T47D (cell line): ENCODE measurements around the gene SLC24A1.
A peak's percentile ranks its signal among the peaks of the same experiment; 100 is the strongest.

Source experiments
- DNase-seq, 2 experiments: peaks; one replicate each; pipeline versions ENCODE4 v3.0.0 to v3.0.0-alpha.2; 2011 to 2012; ENCODE audit warnings: low read depth in 1 of 2, low spot score in 1 of 2
- JUND ChIP-seq: IDR thresholded peaks from 2 replicates; pipeline ENCODE4 v1.6.1; 2012; ENCODE audit warnings: low read depth
- in situ Hi-C: cut with HindIII; loops from 2 replicates; pipeline ENCODE4 v1.10.0; 2016; ENCODE audit warnings: low sequenced_read_pairs, low pct_unique_long_range_greater_than_20kb

Gene SLC24A1

DNA sequence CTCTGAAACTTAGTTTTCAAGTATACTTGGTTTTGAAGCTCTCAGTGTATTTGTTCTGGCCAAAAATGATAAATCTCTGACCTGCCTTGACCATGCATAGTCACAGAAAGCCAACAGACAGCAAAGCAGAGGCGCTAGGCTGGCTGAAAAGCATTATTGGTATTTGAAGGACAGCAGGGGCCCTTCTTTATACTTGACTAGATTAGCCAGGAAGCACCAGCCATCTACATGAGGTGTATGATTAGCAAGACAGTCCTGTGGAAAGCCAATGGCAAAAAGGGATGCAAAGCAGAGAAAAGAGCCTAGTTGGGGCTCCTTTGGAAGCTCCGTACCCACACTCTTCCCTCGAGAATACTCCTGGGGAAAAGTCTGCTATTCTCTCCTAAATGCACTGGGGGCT, 7.8 kb downstream of the SLC24A1 start:
- in situ Hi-C loops: no loop called here

DNA sequence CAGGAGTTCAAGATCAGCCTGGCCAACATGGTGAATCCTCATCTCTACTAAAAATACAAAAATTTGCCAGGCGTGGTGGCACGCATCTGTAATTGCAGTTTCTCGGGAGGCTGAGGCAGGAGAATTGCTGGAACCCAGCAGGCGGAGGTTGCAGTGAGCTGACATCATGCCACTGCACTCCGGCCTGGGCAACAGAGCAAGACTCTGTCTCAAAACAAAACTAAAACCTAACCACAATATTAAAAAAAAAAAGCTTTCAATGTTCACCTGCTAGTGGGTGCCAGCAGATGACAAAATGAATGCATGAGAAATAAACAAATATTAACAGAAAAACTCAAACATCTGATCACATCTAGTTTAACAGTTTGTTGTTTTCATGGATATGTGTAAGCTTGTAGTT, 9.0 kb downstream of the SLC24A1 start:
- in situ Hi-C loops: no loop called here
- no peak for TF ChIP-seq JUND
- DNase-seq: no peak

More for the DNA sequence above, 7.8 kb downstream of the SLC24A1 start:
- no peak for TF ChIP-seq JUND
- DNase-seq: no peak

- in situ Hi-C loops: no loop called here
- no peak for TF ChIP-seq JUND
- DNase-seq: no peak
These were observed 9.8 kb downstream of the SLC24A1 start for GRCh38 chr15:65631503-65631902.

GRCh38 chr15:65632780-65633375, 11.1 kb downstream of the SLC24A1 start:
- TF ChIP-seq JUND: no peak
- in situ Hi-C loops: no loop called here
- no peak for DNase-seq

DNA sequence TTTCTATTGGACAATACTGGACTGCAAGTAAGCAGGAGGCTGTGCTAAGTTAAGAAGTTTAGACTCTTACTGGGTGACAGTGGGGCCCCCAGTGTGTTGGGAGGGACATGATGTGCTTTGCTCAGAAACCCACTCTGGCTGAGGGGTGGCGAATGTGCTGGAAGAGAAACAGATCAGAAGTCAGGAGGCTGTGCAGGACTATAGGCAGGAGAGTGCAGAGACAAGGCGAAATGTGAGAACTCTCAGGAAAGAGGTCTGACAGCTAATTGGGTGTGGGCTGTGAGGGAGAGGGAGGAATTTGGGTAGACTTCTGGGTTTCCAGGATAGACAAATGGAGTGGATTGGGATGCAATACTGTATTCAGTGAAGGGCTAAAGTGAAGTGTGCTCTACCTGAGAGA, 12.0 kb downstream of the SLC24A1 start:
- no peak for DNase-seq
- TF ChIP-seq JUND: no peak
- in situ Hi-C loops: no loop called here

GRCh38 chr15:65634356-65634755, 12.6 kb downstream of the SLC24A1 start:
- in situ Hi-C loops: no loop called here
- TF ChIP-seq JUND: no peak
- no peak for DNase-seq

DNA sequence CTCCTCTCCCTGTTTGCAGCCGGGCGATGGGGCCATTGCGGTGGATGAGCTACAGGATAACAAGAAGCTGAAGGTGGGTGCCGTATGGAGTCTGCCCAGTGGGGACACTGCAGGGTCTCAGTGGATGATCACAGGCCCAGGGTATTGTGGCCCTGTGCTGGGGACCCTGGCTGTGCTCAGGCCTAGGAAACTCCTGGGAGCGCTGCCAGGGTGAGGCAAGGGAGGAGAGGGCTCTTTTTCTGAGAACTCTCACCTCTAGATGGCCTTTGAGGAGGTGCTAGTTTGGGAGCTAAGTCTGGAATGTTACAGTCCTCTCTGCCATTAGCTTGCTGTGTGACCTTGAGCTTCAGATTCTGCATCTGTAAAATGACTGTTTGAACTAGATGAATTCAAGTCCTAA, 16.4 kb downstream of the SLC24A1 start:
- in situ Hi-C loops: no loop called here
- no peak for TF ChIP-seq JUND
- no peak for DNase-seq

DNA sequence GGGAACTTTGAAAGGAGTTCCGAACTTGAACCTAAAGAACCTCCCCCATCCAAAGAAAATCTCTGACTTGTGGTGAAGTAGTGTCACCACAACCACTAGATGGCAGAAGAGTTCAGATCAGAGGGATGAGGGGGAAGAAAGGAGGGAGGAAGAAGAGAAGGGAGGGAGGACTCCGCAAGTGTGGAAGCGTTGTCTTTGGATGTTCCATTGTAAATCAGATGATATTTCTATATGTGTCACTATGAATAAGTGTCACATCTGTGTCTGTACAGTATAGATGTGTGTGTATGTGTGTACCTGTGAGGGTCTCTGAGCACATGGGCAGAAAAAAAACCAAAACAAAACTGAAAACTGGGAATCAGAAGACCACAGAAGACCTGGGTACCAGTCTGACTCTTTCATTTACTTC, 16.9 kb downstream of the SLC24A1 start:
- peak; percentile 64 to 89 for DNase-seq
- no peak for TF ChIP-seq JUND
- in situ Hi-C loops: no loop called here

- TF ChIP-seq JUND: no peak
- in situ Hi-C loops: no loop called here
- DNase-seq: no peak
These were observed 17.8 kb downstream of the SLC24A1 start for GRCh38 chr15:65639509-65639908.

DNA sequence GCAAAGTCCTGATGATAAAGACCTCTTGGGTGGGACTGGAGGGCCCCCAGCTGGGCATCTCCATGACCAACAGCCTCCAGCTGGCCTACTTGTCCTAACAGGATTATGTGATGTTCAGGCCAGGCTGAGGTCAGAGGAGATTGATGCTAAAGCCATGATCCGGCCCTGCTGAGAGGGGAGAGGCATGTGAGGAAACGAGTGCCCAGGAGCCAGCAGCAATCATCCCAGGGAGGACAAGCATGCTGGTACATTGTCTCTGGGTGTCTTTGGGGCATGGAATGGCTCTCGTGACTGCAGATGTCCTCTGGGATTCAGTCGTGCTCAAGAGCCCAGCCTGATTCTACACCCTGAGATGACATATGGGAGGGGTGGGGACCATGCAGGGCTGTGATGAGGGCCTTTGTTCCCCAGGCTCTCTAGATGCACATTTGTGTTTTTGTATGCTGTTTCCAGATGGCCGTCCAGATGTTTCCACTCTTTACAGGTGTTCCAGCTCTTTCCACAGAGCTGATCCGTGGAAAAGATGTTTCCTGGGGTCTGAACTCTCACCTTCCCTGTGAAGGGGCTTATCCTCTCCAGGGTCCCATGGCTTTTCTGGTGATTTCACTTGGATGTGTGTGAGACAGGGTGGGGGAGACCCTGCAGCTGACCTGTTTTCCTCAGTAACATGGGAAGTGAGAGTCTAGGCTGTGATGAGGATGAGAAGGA, 20.2 kb downstream of the SLC24A1 start:
- no peak for DNase-seq
- in situ Hi-C loops: no loop called here
- TF ChIP-seq JUND: no peak

GRCh38 chr15:65642594-65642993, 20.9 kb downstream of the SLC24A1 start:
- no peak for DNase-seq

DNA sequence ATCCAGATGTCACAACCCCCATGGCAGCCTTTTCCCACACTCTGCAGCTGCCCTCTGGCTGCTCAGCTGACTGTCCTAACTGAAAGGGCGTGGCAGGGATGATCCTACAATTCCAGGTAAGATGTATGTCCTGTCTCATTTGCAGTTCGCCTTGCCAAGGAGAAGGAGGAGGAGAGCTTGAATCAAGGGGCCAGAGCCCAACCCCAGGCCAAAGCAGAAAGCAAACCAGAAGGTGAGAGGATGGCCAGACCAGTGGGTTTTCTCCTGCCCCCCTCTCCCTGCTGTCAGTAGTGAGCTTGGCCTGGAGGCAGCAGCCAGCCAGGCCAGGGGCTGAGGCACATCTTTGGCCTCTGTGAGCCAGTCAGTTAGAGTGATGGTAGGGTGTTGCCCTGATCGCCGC, 22.5 kb downstream of the SLC24A1 start:
- TF ChIP-seq JUND: no peak
- in situ Hi-C loops: no loop called here

More at GRCh38 chr15:65642594-65642993, 20.9 kb downstream of the SLC24A1 start:
- no peak for TF ChIP-seq JUND
- in situ Hi-C loops: no loop called here

GRCh38 chr15:65645392-65645791, 23.7 kb downstream of the SLC24A1 start:
- no peak for DNase-seq
- no peak for TF ChIP-seq JUND
- in situ Hi-C loops: no loop called here

More for the DNA sequence above, 22.5 kb downstream of the SLC24A1 start:
- no peak for DNase-seq
